Smooth muscle cell (in vitro differentiated cells): ENCODE measurements around the gene ROBO2. TPM values are rescaled to one million over a fixed set of nuclear protein-coding genes. Genes with fewer than 3 reads are reported as not detected.

Experiments
- DNase-seq: peaks from one replicate; lab custom pipeline; 2025; ENCODE audit not compliant: unreplicated experiment; lab: John Stamatoyannopoulos, UW
- H2AFZ ChIP-seq: fragments of 200-600 bp; sonication (generic); 2 replicates; pipeline ENCODE4 v1.6.0; 2016; ENCODE audit warnings: antibody characterized with exemption, low read depth, mild to moderate bottlenecking
- H3F3A ChIP-seq: fragments of 200-600 bp; sonication (generic); 2 replicates; pipeline ENCODE4 v1.6.0; 2017; ENCODE audit warnings: antibody characterized with exemption, low read depth
- H3K27ac ChIP-seq: fragments of 200-600 bp; sonication (generic); 2 replicates; pipeline ENCODE4 v1.5.1; 2016; ENCODE audit warnings: low read depth, mild to moderate bottlenecking
- H3K27me3 ChIP-seq: fragments of 200-600 bp; sonication (generic); 2 replicates; pipeline ENCODE4 v1.6.1; 2016; ENCODE audit warnings: low read depth, mild to moderate bottlenecking
- H3K36me3 ChIP-seq: fragments of 200-600 bp; sonication (generic); 2 replicates; pipeline ENCODE4 v1.5.1; 2016; ENCODE audit warnings: low read depth
- H3K4me1 ChIP-seq: fragments of 200-600 bp; sonication (generic); 2 replicates; pipeline ENCODE4 v1.5.1; 2016; ENCODE audit warnings: low read depth
- H3K4me2 ChIP-seq: fragments of 200-600 bp; sonication (generic); 2 replicates; pipeline ENCODE4 v1.6.0; 2016; ENCODE audit warnings: mild to moderate bottlenecking
- H3K4me3 ChIP-seq: fragments of 200-600 bp; sonication (generic); 2 replicates; pipeline ENCODE4 v1.5.1; 2016; ENCODE audit warnings: mild to moderate bottlenecking
- H3K79me2 ChIP-seq: fragments of 200-600 bp; sonication (generic); 2 replicates; pipeline ENCODE4 v1.6.0; 2016; ENCODE audit warnings: low read depth, mild to moderate bottlenecking
- H3K9ac ChIP-seq: fragments of 200-600 bp; sonication (generic); 2 replicates; pipeline ENCODE4 v1.6.0; 2016; ENCODE audit warnings: low read depth
- H3K9me3 ChIP-seq: fragments of 200-600 bp; sonication (generic); replicated peaks from 2 replicates; pipeline ENCODE4 v1.5.1; 2016; ENCODE audit warnings: low read depth
- H4K20me1 ChIP-seq: fragments of 200-600 bp; sonication (generic); 2 replicates; pipeline ENCODE4 v1.6.0; 2016; ENCODE audit warnings: low read depth
- CTCF ChIP-seq: fragments of 200-600 bp; sonication (generic); IDR thresholded peaks from 2 replicates; pipeline ENCODE4 v1.5.1; 2017; ENCODE audit warnings: borderline replicate concordance, mild to moderate bottlenecking, antibody characterized with exemption; ENCODE audit not compliant: insufficient read depth, poor library complexity, severe bottlenecking
- whole genome bisulfite sequencing: methylation state at CpG from one replicate; pipeline ENCODE4 v1.1.7; 2016; ENCODE audit warnings: low lambda C conversion rate; 5-methylcytosine and 5-hydroxymethylcytosine counted together
- polyA plus RNA-seq: library from polyadenylated mRNA; unstranded; fragments of >200 nt; fragmentation: Nextera tagmentation; extraction: Ambion mirVana; gene quantifications from 2 replicates; pipeline ENCODE4 v1.2.1, GENCODE V29; 2016
- total RNA-seq: library from RNA; depleted of rRNA; stranded (reverse); fragments of >200 nt; gene quantifications from 2 replicates; pipeline ENCODE4 v1.2.3, GENCODE V29; 2014

Gene ROBO2
- total and polyA plus RNA-seq, 2 experiments from 2014 or later = 23.9 to 54.4 TPM

- Histone ChIP-seq H3K4me2 (no peak overlapping the region), H3F3A (no peaks in the 10 kb centered on the region), H4K20me1 (peaks cover 2% of the 10 kb centered on the region), H3K27me3 (no peaks in the 10 kb centered on the region), H2AFZ (no peak overlapping the region), H3K27ac (no peak overlapping the region), H3K36me3 (no peaks in the 10 kb centered on the region), H3K4me3 (no peak overlapping the region), H3K79me2 (no peaks in the 10 kb centered on the region), H3K9ac (no peak overlapping the region), H3K9me3 (no peaks in the 10 kb centered on the region), H3K4me1 (no peaks in the 10 kb centered on the region)
- no peak for DNase-seq
- no peak for TF ChIP-seq CTCF
- WGBS = 98% methylated on average over 2 of the region's 2 CpGs
These were observed 222.5 kb downstream of the ROBO2 start for GRCh38 chr3:77262361-77262760.

GRCh38 chr3:77267589-77267988 is 227.7 kb downstream of the ROBO2 start:
- H3K9me3 ChIP-seq = no peaks in the 10 kb centered on the region
- H3K79me2 ChIP-seq = no peaks in the 10 kb centered on the region
- H4K20me1 ChIP-seq = peaks cover 2% of the 10 kb centered on the region
- H3K27ac ChIP-seq = no peak overlapping the region
- H3K27me3 ChIP-seq = no peaks in the 10 kb centered on the region
- H3K4me1 ChIP-seq = peaks cover 4% of the 10 kb centered on the region
- TF ChIP-seq CTCF = no peak
- 100% methylated on average over 3 of the region's 3 CpGs for WGBS
- no peak overlapping the region for H2AFZ ChIP-seq
- no peak overlapping the region for H3K4me2 ChIP-seq
- H3K36me3 ChIP-seq = no peaks in the 10 kb centered on the region
- no peaks in the 10 kb centered on the region for H3F3A ChIP-seq
- no peak overlapping the region for H3K9ac ChIP-seq
- DNase-seq = no peak
- no peak overlapping the region for H3K4me3 ChIP-seq

GRCh38 chr3:77271306-77271705 is 231.4 kb downstream of the ROBO2 start:
- Histone ChIP-seq H3K4me2 (no peak overlapping the region), H2AFZ (no peak overlapping the region), H4K20me1 (peaks cover 2% of the 10 kb centered on the region), H3K4me3 (no peak overlapping the region), H3K9me3 (no peaks in the 10 kb centered on the region), H3K79me2 (no peaks in the 10 kb centered on the region), H3F3A (no peaks in the 10 kb centered on the region), H3K9ac (no peak overlapping the region), H3K27ac (no peak overlapping the region), H3K36me3 (no peaks in the 10 kb centered on the region), H3K4me1 (peaks cover 4% of the 10 kb centered on the region), H3K27me3 (no peaks in the 10 kb centered on the region)
- TF ChIP-seq CTCF = no peak
- no peak for DNase-seq
- 59% methylated on average over 1 of the region's 1 CpG for WGBS

GRCh38 chr3:77271711-77272110 is 231.8 kb downstream of the ROBO2 start:
- no peak for DNase-seq
- no peaks in the 10 kb centered on the region for H3K36me3 ChIP-seq
- no peak overlapping the region for H3K27ac ChIP-seq
- H3K27me3 ChIP-seq = no peaks in the 10 kb centered on the region
- peaks cover 4% of the 10 kb centered on the region for H3K4me1 ChIP-seq
- WGBS = 92% methylated on average over 6 of the region's 6 CpGs
- no peak overlapping the region for H2AFZ ChIP-seq
- H3K4me2 ChIP-seq = no peak overlapping the region
- H3K9me3 ChIP-seq = no peaks in the 10 kb centered on the region
- no peaks in the 10 kb centered on the region for H3F3A ChIP-seq
- TF ChIP-seq CTCF = no peak
- no peaks in the 10 kb centered on the region for H4K20me1 ChIP-seq
- no peak overlapping the region for H3K4me3 ChIP-seq
- H3K9ac ChIP-seq = no peak overlapping the region
- no peaks in the 10 kb centered on the region for H3K79me2 ChIP-seq
